HEK293 (cell line): ENCODE measurements around the gene GNA12.
A peak's percentile ranks its signal among the peaks of the same experiment; 100 is the strongest.

Experiments
- CTCF ChIA-PET: fragments of 350-600 bp; formaldehyde crosslinking; extraction: SDS; loops from one replicate; lab custom pipeline; 2021; ENCODE audit warnings: antibody characterized with exemption; lab: Yijun Ruan, JAX
- POLR2A ChIA-PET: fragments of 300-600 bp; formaldehyde crosslinking; extraction: SDS; loops from one replicate; lab custom pipeline; 2020; ENCODE audit warnings: antibody characterized with exemption, inconsistent platforms; lab: Yijun Ruan, JAX
- H3K27ac ChIP-seq: fragments of 200-500 bp; sonication (Bioruptor generic); 2 replicates; pipeline ENCODE4 v1.5.1; 2014; ENCODE audit warnings: low read depth, low read length, control low read depth, inconsistent platforms; ENCODE audit errors: extremely low read depth
- H3K36me3 ChIP-seq, 2 experiments: fragments of 200-500 bp in 1 of 2; sonication (Bioruptor generic) in 1 of 2; 1 replicate in 1 of 2; 2 replicates in 1 of 2; pipeline ENCODE4 v1.5.1; 2014 to 2017; ENCODE audit warnings: inconsistent platforms in 2 of 2, low read length in 2 of 2; ENCODE audit not compliant: control insufficient read depth in 2 of 2, insufficient read depth in 1 of 2
- H3K4me1 ChIP-seq: fragments of 200-500 bp; sonication (Bioruptor generic); 2 replicates; pipeline ENCODE4 v1.5.1; 2014; ENCODE audit warnings: mild to moderate bottlenecking, low read length, inconsistent platforms; ENCODE audit not compliant: control insufficient read depth, insufficient read depth
- H3K4me3 ChIP-seq: 2 replicates; pipeline ENCODE4 v1.5.1; 2011; ENCODE audit warnings: low read depth, mild to moderate bottlenecking, control low read depth, low read length, moderate library complexity
- H3K9me3 ChIP-seq: fragments of 200-500 bp; sonication (Bioruptor generic); 2 replicates; pipeline ENCODE4 v1.5.1; 2014; ENCODE audit warnings: low read depth, low read length, inconsistent platforms; ENCODE audit not compliant: control insufficient read depth, insufficient read depth
- GLI2 ChIP-seq: fragments of 450-650 bp; formaldehyde crosslinking; IDR thresholded peaks from 2 replicates; pipeline ENCODE4; 2017; ENCODE audit warnings: missing biosample characterization, missing genetic modification characterization, low read depth, borderline replicate concordance
- GLIS1 ChIP-seq: fragments of 450-650 bp; formaldehyde crosslinking; IDR thresholded peaks from 2 replicates; pipeline ENCODE4 v1.5.1; 2016; ENCODE audit warnings: missing biosample characterization, missing genetic modification characterization
- HOXA7 ChIP-seq: sonication (generic); formaldehyde crosslinking; IDR thresholded peaks from 2 replicates; pipeline ENCODE4 v1.8.1; 2022; ENCODE audit warnings: missing genetic modification reagents, borderline replicate concordance
- HOXC10 ChIP-seq: sonication (generic); formaldehyde crosslinking; IDR thresholded peaks from 2 replicates; pipeline ENCODE4 v1.8.1; 2023; ENCODE audit warnings: mild to moderate bottlenecking, missing genetic modification reagents
- KLF1 ChIP-seq: fragments of 450-650 bp; formaldehyde crosslinking; IDR thresholded peaks from 2 replicates; pipeline ENCODE4 v1.5.1; 2016; ENCODE audit warnings: missing biosample characterization, missing genetic modification characterization
- TRIM28 ChIP-seq: IDR thresholded peaks from 2 replicates; pipeline ENCODE4 v1.6.1; 2011; ENCODE audit warnings: low read length, control low read depth, borderline replicate concordance
- ZBTB26 ChIP-seq: fragments of 450-650 bp; formaldehyde crosslinking; optimal IDR thresholded peaks from 2 replicates; pipeline ENCODE3; 2016; ENCODE audit warnings: missing biosample characterization, mild to moderate bottlenecking, missing genetic modification characterization
- ZBTB48 ChIP-seq: fragments of 450-650 bp; formaldehyde crosslinking; IDR thresholded peaks from 2 replicates; pipeline ENCODE4 v1.5.1; 2016; ENCODE audit warnings: missing biosample characterization, missing genetic modification characterization
- ZNF132 ChIP-seq: fragments of 450-650 bp; formaldehyde crosslinking; IDR thresholded peaks from 2 replicates; pipeline ENCODE4 v1.5.1; 2017; ENCODE audit warnings: missing biosample characterization, missing genetic modification characterization, borderline replicate concordance
- ZNF140 ChIP-seq: fragments of 450-650 bp; formaldehyde crosslinking; IDR thresholded peaks from 2 replicates; pipeline ENCODE4 v1.5.1; 2016; ENCODE audit warnings: missing biosample characterization, missing genetic modification characterization
- ZNF146 ChIP-seq: fragments of 450-650 bp; formaldehyde crosslinking; IDR thresholded peaks from 2 replicates; pipeline ENCODE4 v1.5.1; 2016; ENCODE audit warnings: missing biosample characterization, missing genetic modification characterization
- ZNF16 ChIP-seq: fragments of 450-650 bp; formaldehyde crosslinking; IDR thresholded peaks from 2 replicates; pipeline ENCODE4 v1.5.1; 2016; ENCODE audit warnings: low read depth, missing biosample characterization, missing genetic modification characterization
- ZNF19 ChIP-seq: fragments of 450-650 bp; formaldehyde crosslinking; IDR thresholded peaks from 2 replicates; pipeline ENCODE4; 2016; ENCODE audit warnings: missing biosample characterization, missing genetic modification characterization, low read depth
- ZNF2 ChIP-seq: fragments of 450-650 bp; formaldehyde crosslinking; IDR thresholded peaks from 2 replicates; pipeline ENCODE4 v1.5.1; 2016; ENCODE audit warnings: missing biosample characterization, missing genetic modification characterization
- ZNF274 ChIP-seq, 2 experiments: fragments of 200-500 bp in 1 of 2; fragments of 450-650 bp in 1 of 2; sonication (Bioruptor generic) in 1 of 2; formaldehyde crosslinking in 1 of 2; IDR thresholded peaks; 2 replicates each; pipeline versions ENCODE4 v1.5.1 to v1.6.1; 2014 to 2016; ENCODE audit warnings: borderline replicate concordance in 1 of 2, inconsistent platforms in 1 of 2, low read length in 1 of 2, missing biosample characterization in 1 of 2, missing genetic modification characterization in 1 of 2
- ZNF341 ChIP-seq: fragments of 450-650 bp; formaldehyde crosslinking; IDR thresholded peaks from 2 replicates; pipeline ENCODE4; 2016; ENCODE audit warnings: low read depth, missing biosample characterization, missing genetic modification characterization
- ZNF350 ChIP-seq: fragments of 450-650 bp; formaldehyde crosslinking; IDR thresholded peaks from 2 replicates; pipeline ENCODE4 v1.5.0; 2017; ENCODE audit warnings: missing biosample characterization, mild to moderate bottlenecking, missing genetic modification characterization
- ZNF416 ChIP-seq: fragments of 450-650 bp; formaldehyde crosslinking; IDR thresholded peaks from 2 replicates; pipeline ENCODE4 v1.5.1; 2016; ENCODE audit warnings: missing biosample characterization, missing genetic modification characterization
- ZNF433 ChIP-seq: fragments of 450-650 bp; formaldehyde crosslinking; IDR thresholded peaks from 2 replicates; pipeline ENCODE4 v1.5.1; 2016; ENCODE audit warnings: missing biosample characterization, missing genetic modification characterization, low read depth
- ZNF501 ChIP-seq: fragments of 450-650 bp; formaldehyde crosslinking; IDR thresholded peaks from 2 replicates; pipeline ENCODE4 v1.5.1; 2016; ENCODE audit warnings: missing biosample characterization, missing genetic modification characterization
- ZNF561 ChIP-seq: fragments of 450-650 bp; IDR thresholded peaks from 2 replicates; pipeline ENCODE4 v1.5.1; 2018; ENCODE audit warnings: missing biosample characterization, missing genetic modification characterization, borderline replicate concordance
- ZNF621 ChIP-seq: fragments of 450-650 bp; formaldehyde crosslinking; IDR thresholded peaks from 2 replicates; pipeline ENCODE4 v1.5.1; 2017; ENCODE audit warnings: missing biosample characterization, missing genetic modification characterization
- ZNF747 ChIP-seq: fragments of 450-650 bp; formaldehyde crosslinking; IDR thresholded peaks from 2 replicates; pipeline ENCODE4 v1.5.1; 2016; ENCODE audit warnings: missing biosample characterization, missing genetic modification characterization
- ZNF76 ChIP-seq: fragments of 450-650 bp; formaldehyde crosslinking; IDR thresholded peaks from 2 replicates; pipeline ENCODE4; 2016; ENCODE audit warnings: low read depth, missing biosample characterization, missing genetic modification characterization, borderline replicate concordance
- ZNF785 ChIP-seq: fragments of 450-650 bp; formaldehyde crosslinking; IDR thresholded peaks from 2 replicates; pipeline ENCODE4 v1.5.1; 2016; ENCODE audit warnings: missing biosample characterization, missing genetic modification characterization
- ZNF837 ChIP-seq: fragments of 450-650 bp; formaldehyde crosslinking; IDR thresholded peaks from 2 replicates; pipeline ENCODE4 v1.5.1; 2016; ENCODE audit warnings: missing biosample characterization, missing genetic modification characterization
- TF ChIP-seq, protein P1 (sequence below): fragments of 450-650 bp; formaldehyde crosslinking; IDR thresholded peaks from 2 replicates; pipeline ENCODE4 v1.5.1; 2016; ENCODE audit warnings: missing biosample characterization, missing genetic modification characterization
- TF ChIP-seq, protein P2 (sequence below): fragments of 450-650 bp; formaldehyde crosslinking; IDR thresholded peaks from 2 replicates; pipeline ENCODE4 v1.5.1; 2017; ENCODE audit warnings: missing biosample characterization, missing genetic modification characterization

GNA12 gene

GRCh38 chr7:2812831-2813230, 31.3 kb downstream of the GNA12 start:
- CTCF ChIA-PET = no interaction called here
- no peaks in the 10 kb centered on the region for H3K36me3 ChIP-seq
- TF ChIP-seq ZNF274 (IDR thresholded peaks at IDR 0.05; ENCODE audit: low read length) = no peak
- no peak for TF ChIP-seq ZNF274 (tag by site-specific recombination; IDR thresholded peaks at IDR 0.05; ENCODE audit: borderline replicate concordance)
- TF ChIP-seq ZBTB48 = no peak
- TF ChIP-seq TRIM28 = no peak
- TF ChIP-seq ZNF341 = no peak
- no peak for TF ChIP-seq ZNF785 (tag by site-specific recombination)
- TF ChIP-seq ZNF433 (tag by site-specific recombination) = no peak
- no peak for TF ChIP-seq ZNF350 (tag by site-specific recombination)
- TF ChIP-seq ZNF19 = no peak
- TF ChIP-seq ZNF501 (tag by site-specific recombination) = no peak
- TF ChIP-seq ZNF747 (tag by site-specific recombination) = no peak
- TF ChIP-seq HOXC10 (CRISPR knock-in tag) = no peak
- TF ChIP-seq ZNF561 (tag by site-specific recombination) = no peak
- TF ChIP-seq HOXA7 (CRISPR knock-in tag) = no peak
- TF ChIP-seq ZNF621 (tag by site-specific recombination) = no peak
- H3K4me3 ChIP-seq = no peak overlapping the region
- POLR2A ChIA-PET = no interaction called here
- H3K4me1 ChIP-seq = peaks cover 10% of the 10 kb centered on the region; the same call in 1 of the 2 replicates
- H3K27ac ChIP-seq = no peak overlapping the region
- no peaks in the 10 kb centered on the region for H3K9me3 ChIP-seq

DNA sequence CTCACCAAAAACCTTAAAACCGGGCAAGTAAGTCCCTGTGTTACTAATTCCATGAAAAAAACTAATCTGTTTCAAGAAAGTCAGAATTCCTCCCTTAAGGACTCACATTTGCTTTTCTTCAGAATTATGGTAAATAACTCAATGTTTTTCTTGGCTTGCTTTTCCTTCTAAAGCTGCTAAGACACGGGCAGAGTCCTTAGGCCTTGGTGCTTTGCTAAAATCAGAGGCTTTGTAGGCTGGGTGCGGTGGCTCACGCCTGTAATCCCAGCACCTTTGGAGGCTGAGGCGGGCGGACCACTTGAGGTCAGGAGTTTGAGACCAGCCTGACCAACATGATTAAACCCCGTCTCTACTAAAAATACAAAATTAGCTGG, 32.0 kb downstream of the GNA12 start:
- Histone ChIP-seq H3K9me3 (no peaks in the 10 kb centered on the region), H3K4me3 (no peak overlapping the region), H3K36me3 (no peaks in the 10 kb centered on the region), H3K27ac (no peak overlapping the region)
- POLR2A ChIA-PET = no interaction called here
- TF ChIP-seq ZNF416 (no peak), KLF1 (peak; percentile 29; the same call in 1 of the 2 replicates)
- TF ChIP-seq, protein P1, sequence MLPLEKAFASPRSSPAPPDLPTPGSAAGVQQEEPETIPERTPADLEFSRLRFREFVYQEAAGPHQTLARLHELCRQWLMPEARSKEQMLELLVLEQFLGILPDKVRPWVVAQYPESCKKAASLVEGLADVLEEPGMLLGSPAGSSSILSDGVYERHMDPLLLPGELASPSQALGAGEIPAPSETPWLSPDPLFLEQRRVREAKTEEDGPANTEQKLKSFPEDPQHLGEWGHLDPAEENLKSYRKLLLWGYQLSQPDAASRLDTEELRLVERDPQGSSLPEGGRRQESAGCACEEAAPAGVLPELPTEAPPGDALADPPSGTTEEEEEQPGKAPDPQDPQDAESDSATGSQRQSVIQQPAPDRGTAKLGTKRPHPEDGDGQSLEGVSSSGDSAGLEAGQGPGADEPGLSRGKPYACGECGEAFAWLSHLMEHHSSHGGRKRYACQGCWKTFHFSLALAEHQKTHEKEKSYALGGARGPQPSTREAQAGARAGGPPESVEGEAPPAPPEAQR (tag by site-specific recombination) = no peak
- TF ChIP-seq, protein P2, sequence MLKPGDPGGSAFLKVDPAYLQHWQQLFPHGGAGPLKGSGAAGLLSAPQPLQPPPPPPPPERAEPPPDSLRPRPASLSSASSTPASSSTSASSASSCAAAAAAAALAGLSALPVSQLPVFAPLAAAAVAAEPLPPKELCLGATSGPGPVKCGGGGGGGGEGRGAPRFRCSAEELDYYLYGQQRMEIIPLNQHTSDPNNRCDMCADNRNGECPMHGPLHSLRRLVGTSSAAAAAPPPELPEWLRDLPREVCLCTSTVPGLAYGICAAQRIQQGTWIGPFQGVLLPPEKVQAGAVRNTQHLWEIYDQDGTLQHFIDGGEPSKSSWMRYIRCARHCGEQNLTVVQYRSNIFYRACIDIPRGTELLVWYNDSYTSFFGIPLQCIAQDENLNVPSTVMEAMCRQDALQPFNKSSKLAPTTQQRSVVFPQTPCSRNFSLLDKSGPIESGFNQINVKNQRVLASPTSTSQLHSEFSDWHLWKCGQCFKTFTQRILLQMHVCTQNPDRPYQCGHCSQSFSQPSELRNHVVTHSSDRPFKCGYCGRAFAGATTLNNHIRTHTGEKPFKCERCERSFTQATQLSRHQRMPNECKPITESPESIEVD (tag by site-specific recombination) = peak; percentile 78
- TF ChIP-seq, all 188 proteins: peak for 2
- peaks cover 13% of the 10 kb centered on the region for H3K4me1 ChIP-seq
- CTCF ChIA-PET = no interaction called here

DNA sequence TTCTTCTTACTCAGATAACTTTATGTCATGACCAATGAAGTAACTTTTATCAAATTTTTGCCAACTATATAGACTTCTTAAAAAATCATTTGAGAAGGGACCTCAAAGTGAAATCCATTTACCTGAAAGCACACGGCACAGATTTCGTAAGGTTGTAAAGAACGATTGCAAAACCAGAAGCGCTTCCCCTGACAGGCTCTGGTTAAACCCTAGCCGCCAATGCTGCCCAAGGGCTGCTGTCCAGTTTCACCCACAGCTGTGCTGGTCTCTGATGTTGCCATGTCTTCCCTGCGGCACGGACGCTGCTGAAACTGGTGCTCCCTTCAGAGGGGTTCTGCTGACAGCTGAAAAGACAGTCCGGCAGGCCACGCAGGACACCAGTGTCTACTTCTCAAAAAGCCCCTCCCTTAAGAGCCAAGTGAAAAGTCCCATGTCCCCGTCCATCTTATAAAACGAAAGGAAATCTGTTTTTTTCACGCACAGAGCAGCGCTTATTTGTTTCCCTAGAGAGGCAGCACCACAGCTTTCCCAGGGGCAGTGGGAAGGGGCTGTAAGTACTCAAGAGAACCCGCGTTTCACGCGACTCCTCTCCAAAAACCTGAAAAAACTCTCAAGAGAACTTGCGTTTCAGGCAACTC, 32.5 kb downstream of the GNA12 start:
- ChIA-PET CTCF (no interaction called here), POLR2A (no interaction called here)
- no peak for TF ChIP-seq ZNF501 (tag by site-specific recombination)
- TF ChIP-seq ZNF16 (tag by site-specific recombination) = no peak
- TF ChIP-seq ZBTB26 = no peak
- TF ChIP-seq ZNF76 (tag by site-specific recombination) = no peak
- no peak for TF ChIP-seq ZNF146 (tag by site-specific recombination)
- no peak for TF ChIP-seq ZNF140
- no peak for TF ChIP-seq ZNF132 (tag by site-specific recombination)
- no peak for TF ChIP-seq ZNF2 (tag by site-specific recombination)
- no peak for TF ChIP-seq ZNF837 (tag by site-specific recombination)
- TF ChIP-seq GLIS1 (tag by site-specific recombination) = no peak
- no peak for TF ChIP-seq GLI2
- Histone ChIP-seq H3K36me3 (no peaks in the 10 kb centered on the region), H3K4me3 (no peak overlapping the region), H3K27ac (no peak overlapping the region), H3K9me3 (no peaks in the 10 kb centered on the region), H3K4me1 (peaks cover 17% of the 10 kb centered on the region)
